Thymus (tissue), 11 donors: ENCODE data around the gene METTL1. TPM values are rescaled to one million over a fixed set of nuclear protein-coding genes. Genes with fewer than 3 reads are reported as not detected.
A peak's percentile ranks its signal among the peaks of the same experiment; 100 is the strongest.

ENCODE experiments used
- DNase-seq, 9 donors: peaks; one replicate each; pipeline ENCODE4 v3.0.0-alpha.2; 2013; ENCODE audit warnings: low spot score in 9 of 9, low read depth in 6 of 9, missing footprints in 1 of 9
- H3K27ac ChIP-seq, 2 donors: one replicate each; pipeline ENCODE4 v1.5.1; 2013; ENCODE audit warnings: control low read depth in 1 of 2, low read depth in 1 of 2, low read length in 1 of 2, mild to moderate bottlenecking in 1 of 2, moderate library complexity in 1 of 2
- H3K27me3 ChIP-seq, 2 donors: one replicate each; pipeline ENCODE4 v1.5.1; 2013; ENCODE audit warnings: low read length in 1 of 2; ENCODE audit not compliant: control insufficient read depth in 2 of 2, insufficient read depth in 1 of 2
- H3K36me3 ChIP-seq, 2 donors: one replicate each; pipeline ENCODE4 v1.5.1; 2013; ENCODE audit warnings: low read length in 1 of 2, mild to moderate bottlenecking in 1 of 2, moderate library complexity in 1 of 2; ENCODE audit not compliant: control insufficient read depth in 2 of 2, insufficient read depth in 2 of 2
- H3K4me1 ChIP-seq, 2 donors: one replicate each; pipeline ENCODE4 v1.5.1; 2013; ENCODE audit warnings: low read length in 2 of 2; ENCODE audit not compliant: control insufficient read depth in 2 of 2, insufficient read depth in 2 of 2
- H3K4me3 ChIP-seq, 2 donors: one replicate each; pipeline ENCODE4 v1.5.1; 2013; ENCODE audit warnings: low read length in 2 of 2, control low read depth in 1 of 2, mild to moderate bottlenecking in 1 of 2
- H3K9me3 ChIP-seq, 2 donors: one replicate each; pipeline ENCODE4 v1.5.1; 2013; ENCODE audit warnings: low read length in 1 of 2, mild to moderate bottlenecking in 1 of 2; ENCODE audit not compliant: control insufficient read depth in 2 of 2, insufficient read depth in 1 of 2
- WGBS: extraction: QIAGEN DNeasy Blood & Tissue Kit; methylation state at CpG from one replicate; pipeline ENCODE4 v1.1.7; 2013; 5-methylcytosine and 5-hydroxymethylcytosine counted together
- polyA plus RNA-seq: library from polyadenylated mRNA; stranded (reverse); fragments of 200-250 nt; gene quantifications from one replicate; pipeline ENCODE4 v1.2.3, GENCODE V29; 2013
- total RNA-seq: library from RNA; stranded (reverse); fragments of 120-200 nt; gene quantifications from one replicate; pipeline ENCODE4 v1.2.4, GENCODE V29; 2013
- donor health status: healthy.

The METTL1 gene
- total and polyA plus RNA-seq, 2 donors: 10.6 to 12.9 TPM

- H3K27ac ChIP-seq: no peak overlapping the region
- no peak for DNase-seq
- peaks cover 13 to 49% of the 10 kb centered on the region in 2 donors for H3K4me1 ChIP-seq
- peaks cover 46 to 65% of the 10 kb centered on the region in 2 donors for H3K27me3 ChIP-seq
- peaks cover 0 to 14% of the 10 kb centered on the region in 2 donors for H3K9me3 ChIP-seq
- no peak overlapping the region for H3K4me3 ChIP-seq
- 98% methylated on average over 3 of the region's 3 CpGs for WGBS
- H3K36me3 ChIP-seq: peaks cover 0 to 4% of the 10 kb centered on the region in 2 donors
Measured at GRCh38 chr12:57767876-57768275, 4.0 kb downstream of the METTL1 start.

- H3K27me3 ChIP-seq: peaks cover 46 to 63% of the 10 kb centered on the region in 2 donors
- no peak overlapping the region for H3K4me3 ChIP-seq
- H3K9me3 ChIP-seq: peaks cover 0 to 14% of the 10 kb centered on the region in 2 donors
- no peak for DNase-seq
- H3K4me1 ChIP-seq: peaks cover 10 to 43% of the 10 kb centered on the region in 2 donors
- H3K27ac ChIP-seq: no peak overlapping the region
- H3K36me3 ChIP-seq: peaks cover 0 to 4% of the 10 kb centered on the region in 2 donors
Measured at GRCh38 chr12:57767305-57767698, 4.6 kb downstream of the METTL1 start.

GRCh38 chr12:57766464-57767304 lies 5.2 kb downstream of the METTL1 start, which contains the start of gene CYP27B1:
Gene CYP27B1, minus strand, starts transcription at chr12:57767078. Its CDS starts 37 bp downstream, at chr12:57767041.
- peaks cover 46 to 58% of the 10 kb centered on the region in 2 donors for H3K27me3 ChIP-seq
- peaks cover 0 to 14% of the 10 kb centered on the region in 2 donors for H3K9me3 ChIP-seq
- H3K27ac ChIP-seq: no peak within 1 kb of the TSS
- 13% methylated on average over 38 of the region's 38 CpGs for WGBS
- no peak for DNase-seq
- H3K4me3 ChIP-seq: peak within 1 kb of the TSS in 1 of 2 donors; percentile 45
- peaks cover 0 to 4% of the 10 kb centered on the region in 2 donors for H3K36me3 ChIP-seq
- H3K4me1 ChIP-seq: peaks cover 10 to 39% of the 10 kb centered on the region in 2 donors

GRCh38 chr12:57765698-57766463 lies 6.0 kb downstream of the METTL1 start:
- peak overlapping the region; percentile 31 to 45 for H3K4me3 ChIP-seq
- H3K36me3 ChIP-seq: peaks cover 0 to 4% of the 10 kb centered on the region in 2 donors
- no peak for DNase-seq
- H3K27me3 ChIP-seq: peaks cover 46 to 58% of the 10 kb centered on the region in 2 donors
- no peak overlapping the region for H3K27ac ChIP-seq
- peaks cover 10 to 31% of the 10 kb centered on the region in 2 donors for H3K4me1 ChIP-seq
- WGBS: 5% methylated on average over 40 of the region's 40 CpGs
- H3K9me3 ChIP-seq: peaks cover 0 to 14% of the 10 kb centered on the region in 2 donors

GRCh38 chr12:57765003-57765697 lies 6.8 kb downstream of the METTL1 start:
- peaks cover 0 to 4% of the 10 kb centered on the region in 2 donors for H3K36me3 ChIP-seq
- 2% methylated on average over 60 of the region's 60 CpGs for WGBS
- no peak overlapping the region for H3K27ac ChIP-seq
- DNase-seq: peak in 1 of 9 donors; percentile 51
- H3K27me3 ChIP-seq: peaks cover 46 to 58% of the 10 kb centered on the region in 2 donors
- peaks cover 0 to 14% of the 10 kb centered on the region in 2 donors for H3K9me3 ChIP-seq
- peaks cover 10 to 29% of the 10 kb centered on the region in 2 donors for H3K4me1 ChIP-seq
- peak overlapping the region; percentile 31 to 45 for H3K4me3 ChIP-seq

GRCh38 chr12:57764662-57765002 lies 7.3 kb downstream of the METTL1 start:
- no peak for DNase-seq
- H3K4me1 ChIP-seq: peaks cover 10 to 29% of the 10 kb centered on the region in 2 donors
- H3K4me3 ChIP-seq: peak overlapping the region in 1 of 2 donors; percentile 45
- no peak overlapping the region for H3K27ac ChIP-seq
- H3K9me3 ChIP-seq: peaks cover 0 to 14% of the 10 kb centered on the region in 2 donors
- H3K27me3 ChIP-seq: peaks cover 46 to 58% of the 10 kb centered on the region in 2 donors
- 19% methylated on average over 17 of the region's 17 CpGs for WGBS
- peaks cover 0 to 4% of the 10 kb centered on the region in 2 donors for H3K36me3 ChIP-seq

GRCh38 chr12:57763881-57764661 lies 7.8 kb downstream of the METTL1 start:
- no peak for DNase-seq
- Histone ChIP-seq H3K36me3 (peaks cover 2 to 7% of the 10 kb centered on the region in 2 donors), H3K4me3 (no peak overlapping the region), H3K4me1 (peaks cover 10 to 29% of the 10 kb centered on the region in 2 donors), H3K27ac (no peak overlapping the region), H3K9me3 (peaks cover 0 to 14% of the 10 kb centered on the region in 2 donors), H3K27me3 (peaks cover 46 to 58% of the 10 kb centered on the region in 2 donors)
- 82% methylated on average over 6 of the region's 6 CpGs for WGBS

GRCh38 chr12:57762463-57762862 lies 9.4 kb downstream of the METTL1 start:
- H3K27me3 ChIP-seq: peaks cover 37 to 49% of the 10 kb centered on the region in 2 donors
- no peak overlapping the region for H3K4me3 ChIP-seq
- no peak overlapping the region for H3K27ac ChIP-seq
- over 99% methylated on average over 2 of the region's 2 CpGs for WGBS
- peaks cover 10 to 29% of the 10 kb centered on the region in 2 donors for H3K4me1 ChIP-seq
- H3K36me3 ChIP-seq: peaks cover 16 to 18% of the 10 kb centered on the region in 2 donors
- no peak for DNase-seq
- H3K9me3 ChIP-seq: peaks cover 0 to 14% of the 10 kb centered on the region in 2 donors
